TTC549 (cell line): ENCODE measurements around the gene SOX9.
"Not testable (repeated sequence)": the region's sequence is repeated elsewhere in the genome, so short reads cannot be mapped to it uniquely, and the experiment has no call there.

Experiments used
- FAIRE-seq: peaks from 2 replicates; lab custom pipeline; 2012; peaks lifted over from hg19 to GRCh38; lab: Jason Lieb, UNC

SOX9 gene

DNA sequence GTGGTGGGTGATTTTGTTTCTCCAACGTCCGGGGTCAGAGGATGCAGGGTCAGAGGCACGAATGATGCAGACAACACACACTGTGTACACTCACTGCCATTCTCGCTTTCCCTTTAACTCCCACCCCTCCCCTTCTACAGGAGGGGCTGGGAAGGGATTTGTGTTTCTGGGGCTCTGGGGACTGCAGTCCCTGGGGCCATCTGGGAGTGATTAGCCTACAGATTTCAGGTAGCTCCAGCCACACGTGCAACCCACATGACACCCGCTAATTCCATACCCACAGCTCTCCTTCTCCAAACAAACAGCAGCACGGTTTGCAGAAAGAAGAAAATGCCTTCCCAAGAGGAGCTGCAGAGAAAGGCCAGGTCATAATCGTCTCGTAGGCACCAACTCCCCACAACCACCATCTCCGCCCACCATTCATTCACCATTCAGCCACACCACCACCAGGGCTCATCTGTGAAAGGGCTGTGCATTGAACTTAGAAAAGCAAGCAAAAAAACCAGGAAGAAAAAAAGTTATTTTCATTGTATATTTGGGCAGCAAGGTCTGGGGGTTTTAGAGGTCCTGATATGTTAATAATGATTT, 9.4 kb upstream of the SOX9 start:
- no peak for FAIRE-seq

DNA sequence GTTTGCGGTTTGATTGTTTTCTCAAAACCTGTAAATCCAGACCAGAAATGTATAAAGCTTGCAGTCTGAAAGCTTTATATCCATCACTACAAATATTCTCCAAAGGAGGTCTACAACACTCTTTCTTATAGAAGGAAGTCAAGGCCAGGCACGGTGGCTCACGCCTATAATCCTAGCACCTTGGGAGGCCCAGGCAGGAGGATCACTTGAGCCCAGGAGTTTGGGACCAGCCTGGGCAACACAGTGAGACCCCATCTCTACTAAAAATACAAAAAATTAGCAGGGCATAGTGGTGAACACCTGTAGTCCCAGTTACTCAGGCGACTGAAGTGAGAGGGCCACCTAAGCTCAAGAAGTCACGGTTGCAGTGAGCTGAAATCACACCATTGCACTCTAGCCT, 8.9 kb upstream of the SOX9 start:
- not testable (repeated sequence) for FAIRE-seq

DNA sequence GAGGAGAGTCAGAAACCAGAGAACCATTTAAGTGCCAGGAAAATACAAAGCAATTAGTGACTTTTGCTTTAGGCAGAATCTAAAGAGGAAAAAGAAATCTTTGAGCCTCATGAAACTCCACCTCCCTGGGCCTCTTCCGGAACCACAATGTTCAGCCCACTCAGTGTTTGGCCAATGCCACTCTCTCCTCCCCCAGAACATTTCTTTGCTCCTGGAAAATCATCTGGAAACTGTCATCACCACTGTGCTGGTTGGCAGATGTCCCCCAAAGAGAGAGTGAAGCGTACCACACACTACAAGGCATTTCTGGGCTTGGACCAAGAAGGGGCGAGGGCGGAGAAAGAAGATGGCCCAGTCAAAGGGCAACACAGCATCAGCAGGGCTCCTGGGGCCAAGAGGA, 7.1 kb upstream of the SOX9 start:
- no peak for FAIRE-seq

DNA sequence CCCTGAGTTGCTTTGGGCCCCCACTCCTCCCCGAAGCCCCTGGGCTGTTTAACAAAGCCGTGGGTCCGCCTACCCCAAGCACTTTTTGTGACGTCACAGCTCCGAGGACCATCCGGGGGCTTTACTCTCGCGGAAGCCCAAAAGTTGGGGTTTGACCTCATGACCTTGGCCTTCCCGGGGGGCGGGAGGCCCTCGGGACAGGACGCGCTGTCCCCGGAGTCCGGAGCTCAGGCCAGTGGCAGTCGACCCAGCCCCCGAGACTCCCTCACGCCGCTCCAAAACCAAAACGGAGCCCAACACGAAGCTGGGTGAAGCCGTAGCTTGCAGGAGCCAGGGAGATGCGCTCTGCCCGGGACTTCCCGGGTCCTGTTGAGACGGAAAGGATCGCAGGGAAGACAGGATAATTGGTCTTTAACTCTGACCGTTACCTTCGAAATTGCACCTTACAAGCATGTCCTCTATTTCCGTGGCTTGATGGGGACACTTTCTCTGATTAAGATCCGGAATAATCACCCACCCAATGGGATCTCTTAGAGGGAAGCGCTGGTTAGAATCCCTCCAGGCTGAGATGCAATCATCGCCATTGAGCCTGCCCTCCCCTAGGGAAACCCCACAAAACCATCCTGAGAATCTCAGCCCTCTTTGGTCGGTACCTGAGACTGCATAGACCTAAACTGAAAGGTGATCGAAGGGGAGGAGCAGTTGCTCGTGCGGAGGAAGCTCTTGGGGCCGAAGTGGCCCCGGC, 4.9 kb upstream of the SOX9 start:
- no peak for FAIRE-seq

DNA sequence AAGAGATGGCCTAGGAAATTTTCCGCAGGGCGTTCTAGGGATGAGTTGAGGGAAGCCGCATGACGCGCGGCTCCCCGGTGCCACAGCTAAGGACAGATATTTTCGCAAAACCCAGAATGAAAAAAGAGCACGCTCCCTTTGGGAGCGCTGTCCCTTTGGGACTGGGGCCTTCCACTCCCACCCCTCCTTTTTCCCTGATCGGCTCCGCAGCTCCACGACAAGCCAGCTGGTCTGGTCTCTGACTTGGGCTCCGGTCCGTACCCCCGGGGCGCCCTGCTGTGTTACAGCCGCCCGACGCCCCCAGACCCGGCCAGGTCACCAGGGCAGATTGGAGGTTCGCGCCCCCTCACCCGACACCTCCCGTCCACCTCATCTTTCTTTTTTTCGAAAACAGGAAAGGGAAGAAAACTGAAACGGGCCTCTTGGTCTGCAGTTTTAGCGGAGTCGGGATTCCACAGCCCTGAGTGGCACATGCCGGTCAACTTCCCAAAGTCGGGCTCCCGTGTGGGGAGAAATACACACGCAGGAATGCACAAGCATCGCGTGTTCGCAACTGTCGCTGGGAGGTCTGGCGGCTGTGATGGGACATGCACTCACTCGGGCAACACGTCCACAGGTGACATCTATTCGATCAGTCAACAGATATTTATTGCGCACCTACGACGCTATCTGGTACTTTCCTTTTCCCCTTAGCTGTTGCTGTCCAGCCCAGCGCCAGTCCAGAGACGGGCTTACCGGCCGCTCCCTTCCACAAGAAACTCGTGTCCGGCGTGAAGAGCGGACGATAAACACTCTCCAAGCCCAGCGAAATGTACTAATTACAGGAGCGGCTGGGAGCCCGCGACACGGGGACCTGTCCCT, 3.9 kb upstream of the SOX9 start:
- no peak for FAIRE-seq

DNA sequence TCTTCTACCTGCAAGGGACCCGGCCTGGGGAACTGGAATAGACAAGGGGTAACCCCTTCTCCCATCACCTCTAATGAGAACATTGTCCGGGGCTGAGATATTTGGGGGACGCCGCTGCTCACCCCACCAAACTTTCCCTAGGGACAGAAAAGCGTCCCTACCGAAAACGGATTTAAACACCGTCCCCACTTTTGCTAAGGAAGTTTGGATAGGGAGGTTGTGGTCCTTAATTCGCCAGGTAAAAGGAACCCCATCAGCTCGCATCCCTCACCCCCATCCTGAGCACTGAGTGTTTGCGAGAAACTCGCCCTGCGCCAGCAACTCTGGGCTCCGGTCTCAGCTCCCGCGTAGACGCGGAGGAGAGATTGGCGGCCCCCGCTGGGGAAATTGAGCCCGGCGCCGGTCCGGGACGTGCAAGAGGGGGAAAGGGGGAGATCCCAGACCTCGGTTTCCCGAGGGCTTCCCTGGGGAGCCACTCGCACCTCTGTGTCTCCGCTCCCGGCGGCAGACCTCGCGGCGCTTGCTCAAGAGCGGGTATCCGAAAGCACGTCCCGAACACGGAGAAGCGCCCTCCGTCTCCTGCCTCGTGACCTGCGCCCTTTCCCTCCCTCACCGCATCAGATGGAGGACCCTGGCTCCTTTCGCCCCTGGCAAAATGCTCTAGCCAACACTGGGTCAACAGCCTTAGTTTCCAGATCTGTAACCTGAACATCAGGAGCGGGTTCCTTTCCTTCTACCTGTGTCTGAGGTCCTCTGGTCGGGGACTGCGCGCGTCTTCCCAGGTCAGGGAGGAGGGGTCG, 3.1 kb upstream of the SOX9 start:
- FAIRE-seq, result no peak

DNA sequence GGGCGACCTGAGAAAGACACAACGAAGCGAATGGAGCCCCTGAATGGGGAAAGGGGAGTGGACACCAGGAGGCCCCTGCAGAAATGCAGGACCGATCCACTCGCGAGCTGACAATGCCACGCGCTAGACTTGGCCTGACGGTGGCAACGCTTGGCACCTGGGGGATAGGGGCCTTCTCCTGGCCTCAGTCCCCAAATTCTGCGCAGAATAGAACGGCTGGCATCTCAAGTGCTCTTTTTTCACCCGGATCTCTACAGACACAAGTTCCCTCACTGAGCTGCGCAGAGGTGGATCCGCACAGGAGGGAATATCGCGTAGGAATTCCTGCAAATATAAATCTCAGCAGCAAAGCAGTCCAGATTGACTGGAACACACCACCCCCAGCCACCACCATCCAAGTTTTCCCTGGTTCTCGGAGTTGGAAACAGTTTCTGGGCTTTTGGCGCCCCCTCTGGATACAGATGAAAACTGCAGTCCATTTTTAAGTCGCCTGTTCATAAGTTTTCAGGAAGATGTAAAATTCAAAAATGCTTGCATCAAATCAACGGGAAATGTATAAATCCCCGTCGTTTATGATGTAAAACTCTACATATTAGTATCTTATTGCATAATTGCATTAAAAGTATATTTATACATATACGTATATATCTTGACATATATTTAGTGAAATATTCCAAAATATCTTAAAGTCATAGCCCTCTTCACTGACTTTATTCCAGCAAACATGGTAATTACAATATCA, 2.3 kb upstream of the SOX9 start:
- no peak for FAIRE-seq

DNA sequence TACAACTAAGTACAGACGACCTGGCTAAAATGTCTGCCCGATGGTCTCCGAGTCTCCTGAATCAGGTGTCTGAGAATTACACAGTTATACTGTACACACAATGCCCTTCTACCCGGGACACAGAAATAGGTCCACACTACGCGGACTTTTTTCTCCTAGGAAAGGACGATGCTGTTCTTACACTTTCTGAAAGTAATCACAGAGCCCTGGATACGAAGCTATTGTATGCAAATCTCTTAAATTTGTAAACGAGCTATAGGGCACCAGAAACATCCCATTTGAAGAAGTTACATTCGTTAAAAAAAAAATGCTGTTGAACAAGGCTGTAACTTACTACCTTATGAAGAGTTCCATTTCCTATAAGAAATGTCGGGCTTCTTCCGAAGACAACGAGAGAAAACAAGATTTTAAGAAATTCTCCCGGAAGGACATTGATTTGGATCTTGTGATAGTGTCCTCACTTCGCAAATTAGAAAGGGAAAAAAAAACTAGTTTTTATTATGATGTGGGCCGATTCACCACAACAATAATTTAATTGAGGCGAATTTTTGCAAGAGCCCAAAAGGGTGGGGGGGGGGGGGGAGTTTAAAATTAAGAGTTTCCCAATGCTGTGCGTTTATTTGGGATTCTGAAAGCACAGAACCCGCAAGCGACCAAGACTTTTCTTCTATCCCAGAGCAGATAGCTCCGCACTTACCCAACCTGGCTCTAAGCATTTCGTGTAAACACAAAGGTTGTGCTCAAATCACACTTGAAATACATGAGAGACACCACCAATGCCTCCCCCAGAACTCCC, 1.5 kb upstream of the SOX9 start:
- FAIRE-seq, result no peak

DNA sequence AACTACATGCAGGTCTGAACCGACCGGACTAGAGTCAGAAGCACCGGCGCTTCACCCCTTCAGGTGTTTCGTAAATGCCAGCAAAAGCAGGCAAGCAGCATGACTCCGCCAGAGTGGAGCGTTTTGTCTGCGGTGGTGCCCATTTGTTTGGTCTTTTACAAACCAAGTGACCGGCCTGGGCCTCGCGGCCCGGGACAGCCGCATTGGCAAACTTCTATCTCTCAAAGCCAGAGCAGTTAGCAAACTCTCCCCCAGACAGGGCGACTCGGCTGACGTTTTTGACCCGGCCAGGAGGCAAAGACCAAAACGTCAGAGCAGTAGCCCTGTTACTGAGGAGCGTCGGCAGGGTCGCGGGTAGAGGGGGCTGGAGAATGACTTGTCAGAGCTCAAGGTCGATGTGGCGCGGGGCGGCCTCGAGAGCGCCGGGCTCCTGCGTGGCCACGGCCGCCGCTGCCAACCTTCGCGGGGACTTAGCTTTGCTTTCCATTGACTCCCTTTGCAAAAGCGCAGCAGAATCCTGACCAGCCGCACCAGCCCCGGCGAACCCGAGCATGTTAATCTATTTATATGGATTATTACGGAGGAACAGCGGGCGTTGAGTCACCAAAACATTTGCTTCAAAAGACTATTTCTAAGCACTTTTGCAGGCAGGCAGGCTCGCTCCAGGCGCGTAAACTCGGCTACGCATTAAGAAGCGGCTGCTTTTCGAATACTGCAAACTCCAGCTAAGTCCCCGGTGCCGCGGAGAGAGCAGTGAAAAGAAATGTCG, 763 bp upstream of the SOX9 start:
- no peak for FAIRE-seq

DNA sequence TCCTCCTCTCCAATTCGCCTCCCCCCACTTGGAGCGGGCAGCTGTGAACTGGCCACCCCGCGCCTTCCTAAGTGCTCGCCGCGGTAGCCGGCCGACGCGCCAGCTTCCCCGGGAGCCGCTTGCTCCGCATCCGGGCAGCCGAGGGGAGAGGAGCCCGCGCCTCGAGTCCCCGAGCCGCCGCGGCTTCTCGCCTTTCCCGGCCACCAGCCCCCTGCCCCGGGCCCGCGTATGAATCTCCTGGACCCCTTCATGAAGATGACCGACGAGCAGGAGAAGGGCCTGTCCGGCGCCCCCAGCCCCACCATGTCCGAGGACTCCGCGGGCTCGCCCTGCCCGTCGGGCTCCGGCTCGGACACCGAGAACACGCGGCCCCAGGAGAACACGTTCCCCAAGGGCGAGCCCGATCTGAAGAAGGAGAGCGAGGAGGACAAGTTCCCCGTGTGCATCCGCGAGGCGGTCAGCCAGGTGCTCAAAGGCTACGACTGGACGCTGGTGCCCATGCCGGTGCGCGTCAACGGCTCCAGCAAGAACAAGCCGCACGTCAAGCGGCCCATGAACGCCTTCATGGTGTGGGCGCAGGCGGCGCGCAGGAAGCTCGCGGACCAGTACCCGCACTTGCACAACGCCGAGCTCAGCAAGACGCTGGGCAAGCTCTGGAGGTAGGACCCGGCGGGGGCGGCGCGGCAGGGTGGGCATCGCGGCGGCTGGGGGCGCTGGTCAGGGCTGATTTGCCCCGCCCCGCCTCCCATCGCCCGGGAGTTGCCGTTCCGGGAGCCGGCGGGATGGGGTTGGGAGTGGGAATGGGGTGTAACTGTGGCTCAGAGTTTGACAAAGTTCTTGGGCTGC, 567 bp downstream of the SOX9 start:
- FAIRE-seq, result no peak

DNA sequence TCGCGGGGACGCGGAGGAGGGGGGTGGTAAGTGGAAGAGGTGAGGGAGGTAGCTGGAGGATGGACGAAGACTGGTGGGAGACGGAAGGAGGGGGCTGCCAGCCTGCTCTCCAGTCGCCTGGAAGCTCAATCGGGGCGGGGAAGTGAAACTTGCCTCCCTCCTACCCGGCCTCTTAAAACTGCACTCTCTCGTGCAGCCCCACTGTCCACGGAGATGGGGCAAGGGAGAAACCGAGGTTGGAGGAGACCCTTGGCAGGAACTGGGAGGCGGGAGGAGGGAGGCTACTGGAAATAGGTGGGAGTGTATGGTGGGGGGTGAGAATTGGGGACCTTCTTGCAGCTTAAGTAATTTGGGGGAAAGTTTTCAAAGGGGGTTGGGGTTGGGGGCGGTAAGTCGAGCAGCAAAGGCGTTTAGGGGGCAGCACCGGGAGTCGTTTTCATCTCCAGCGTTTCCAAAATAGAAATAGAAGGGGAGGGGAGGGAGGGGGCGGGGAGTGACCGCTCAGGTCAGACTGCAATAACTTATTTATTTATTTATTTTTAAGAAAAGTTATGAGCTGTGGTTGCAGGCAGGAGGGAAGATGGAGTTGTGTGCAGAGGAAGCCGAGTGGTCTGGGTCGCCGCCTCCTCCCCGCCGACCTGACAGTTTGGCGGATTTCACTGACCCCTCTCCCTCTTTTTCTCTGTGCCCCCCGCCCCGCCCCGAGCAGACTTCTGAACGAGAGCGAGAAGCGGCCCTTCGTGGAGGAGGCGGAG, 1.4 kb downstream of the SOX9 start:
- no peak for FAIRE-seq

DNA sequence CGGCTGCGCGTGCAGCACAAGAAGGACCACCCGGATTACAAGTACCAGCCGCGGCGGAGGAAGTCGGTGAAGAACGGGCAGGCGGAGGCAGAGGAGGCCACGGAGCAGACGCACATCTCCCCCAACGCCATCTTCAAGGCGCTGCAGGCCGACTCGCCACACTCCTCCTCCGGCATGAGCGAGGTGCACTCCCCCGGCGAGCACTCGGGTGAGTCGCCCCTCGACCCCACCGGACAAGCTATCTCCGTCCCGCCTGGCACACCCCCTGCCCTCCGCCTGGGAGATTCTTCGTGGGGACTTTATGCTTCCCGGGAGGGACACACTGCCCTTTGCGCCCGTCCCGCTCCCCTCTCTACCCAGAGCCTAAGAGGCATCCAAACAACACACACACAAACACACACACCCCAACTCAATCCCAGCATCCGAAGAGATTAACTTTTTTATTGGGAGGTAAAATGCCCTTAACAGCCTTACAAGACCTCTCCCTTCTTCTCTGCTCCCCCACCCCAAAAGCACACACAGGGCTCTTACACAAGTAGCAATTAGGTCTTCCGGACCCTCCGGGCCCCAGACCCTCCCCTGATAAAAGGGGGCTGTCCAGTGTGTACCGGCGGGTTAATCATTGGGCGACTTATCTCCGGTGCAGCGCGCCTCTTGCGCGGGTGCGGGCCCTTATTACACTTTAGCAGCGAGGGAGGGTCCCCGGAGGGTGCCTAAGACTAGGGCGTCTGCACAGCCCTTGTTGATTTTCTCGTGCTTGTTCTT, 2.1 kb downstream of the SOX9 start:
- no peak for FAIRE-seq

DNA sequence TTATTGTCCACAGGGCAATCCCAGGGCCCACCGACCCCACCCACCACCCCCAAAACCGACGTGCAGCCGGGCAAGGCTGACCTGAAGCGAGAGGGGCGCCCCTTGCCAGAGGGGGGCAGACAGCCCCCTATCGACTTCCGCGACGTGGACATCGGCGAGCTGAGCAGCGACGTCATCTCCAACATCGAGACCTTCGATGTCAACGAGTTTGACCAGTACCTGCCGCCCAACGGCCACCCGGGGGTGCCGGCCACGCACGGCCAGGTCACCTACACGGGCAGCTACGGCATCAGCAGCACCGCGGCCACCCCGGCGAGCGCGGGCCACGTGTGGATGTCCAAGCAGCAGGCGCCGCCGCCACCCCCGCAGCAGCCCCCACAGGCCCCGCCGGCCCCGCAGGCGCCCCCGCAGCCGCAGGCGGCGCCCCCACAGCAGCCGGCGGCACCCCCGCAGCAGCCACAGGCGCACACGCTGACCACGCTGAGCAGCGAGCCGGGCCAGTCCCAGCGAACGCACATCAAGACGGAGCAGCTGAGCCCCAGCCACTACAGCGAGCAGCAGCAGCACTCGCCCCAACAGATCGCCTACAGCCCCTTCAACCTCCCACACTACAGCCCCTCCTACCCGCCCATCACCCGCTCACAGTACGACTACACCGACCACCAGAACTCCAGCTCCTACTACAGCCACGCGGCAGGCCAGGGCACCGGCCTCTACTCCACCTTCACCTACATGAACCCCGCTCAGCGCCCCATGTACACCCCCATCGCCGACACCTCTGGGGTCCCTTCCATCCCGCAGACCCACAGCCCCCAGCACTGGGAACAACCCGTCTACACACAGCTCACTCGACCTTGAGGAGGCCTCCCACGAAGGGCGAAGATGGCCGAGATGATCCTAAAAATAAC, 3.0 kb downstream of the SOX9 start:
- FAIRE-seq, result no peak

DNA sequence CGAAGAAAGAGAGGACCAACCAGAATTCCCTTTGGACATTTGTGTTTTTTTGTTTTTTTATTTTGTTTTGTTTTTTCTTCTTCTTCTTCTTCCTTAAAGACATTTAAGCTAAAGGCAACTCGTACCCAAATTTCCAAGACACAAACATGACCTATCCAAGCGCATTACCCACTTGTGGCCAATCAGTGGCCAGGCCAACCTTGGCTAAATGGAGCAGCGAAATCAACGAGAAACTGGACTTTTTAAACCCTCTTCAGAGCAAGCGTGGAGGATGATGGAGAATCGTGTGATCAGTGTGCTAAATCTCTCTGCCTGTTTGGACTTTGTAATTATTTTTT, 3.6 kb downstream of the SOX9 start:
- no peak for FAIRE-seq

DNA sequence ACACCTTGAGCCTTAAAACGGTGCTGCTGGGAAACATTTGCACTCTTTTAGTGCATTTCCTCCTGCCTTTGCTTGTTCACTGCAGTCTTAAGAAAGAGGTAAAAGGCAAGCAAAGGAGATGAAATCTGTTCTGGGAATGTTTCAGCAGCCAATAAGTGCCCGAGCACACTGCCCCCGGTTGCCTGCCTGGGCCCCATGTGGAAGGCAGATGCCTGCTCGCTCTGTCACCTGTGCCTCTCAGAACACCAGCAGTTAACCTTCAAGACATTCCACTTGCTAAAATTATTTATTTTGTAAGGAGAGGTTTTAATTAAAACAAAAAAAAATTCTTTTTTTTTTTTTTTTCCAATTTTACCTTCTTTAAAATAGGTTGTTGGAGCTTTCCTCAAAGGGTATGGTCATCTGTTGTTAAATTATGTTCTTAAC, 4.4 kb downstream of the SOX9 start:
- no peak for FAIRE-seq

DNA sequence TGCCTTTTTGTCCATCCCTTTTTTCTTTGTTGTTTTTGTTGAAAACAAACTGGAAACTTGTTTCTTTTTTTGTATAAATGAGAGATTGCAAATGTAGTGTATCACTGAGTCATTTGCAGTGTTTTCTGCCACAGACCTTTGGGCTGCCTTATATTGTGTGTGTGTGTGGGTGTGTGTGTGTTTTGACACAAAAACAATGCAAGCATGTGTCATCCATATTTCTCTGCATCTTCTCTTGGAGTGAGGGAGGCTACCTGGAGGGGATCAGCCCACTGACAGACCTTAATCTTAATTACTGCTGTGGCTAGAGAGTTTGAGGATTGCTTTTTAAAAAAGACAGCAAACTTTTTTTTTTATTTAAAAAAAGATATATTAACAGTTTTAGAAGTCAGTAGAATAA, 4.9 kb downstream of the SOX9 start:
- no peak for FAIRE-seq
